Measurements from ENCODE around the gene VANGL2. TPM values are rescaled to one million over a fixed set of nuclear protein-coding genes. Genes with fewer than 3 reads are reported as not detected.

Gene VANGL2
- total and polyA plus RNA-seq, 4 donors = 1.3 to 13.9 (median 2.2) TPM

- ATAC-seq (ENCODE audit: insufficient read depth, low FRiP score) (no peak), DNase-seq (no peak)
- Histone ChIP-seq H3K27ac (ENCODE audit: low read depth in 1 of 2, low read length in 1 of 2) (no peak within 1 kb of the TSS), H3K4me1 (ENCODE audit: control insufficient read depth in 5 of 5, insufficient read depth in 5 of 5, low read length in 5 of 5) (peaks cover 0 to 1% (median 0%) of the 10 kb centered on the region in 5 donors), H3K4me3 (no peak within 1 kb of the TSS), H3K9ac (ENCODE audit: insufficient read depth in 1 of 2, low read length in 2 of 2) (no peak within 1 kb of the TSS), H3K36me3 (ENCODE audit: control insufficient read depth in 4 of 4, insufficient read depth in 4 of 4, low read length in 4 of 4) (no peaks in the 10 kb centered on the region), H3K9me3 (ENCODE audit: control insufficient read depth in 4 of 4, insufficient read depth in 3 of 4, low read length in 3 of 4) (no peaks in the 10 kb centered on the region), H3K27me3 (ENCODE audit: control insufficient read depth in 3 of 3, insufficient read depth in 3 of 3, low read length in 2 of 3) (peaks cover 0 to 10% (median 0%) of the 10 kb centered on the region in 3 donors)
- WGBS, 2 donors = 68 to 73% methylated on average over 15 of the region's 15 CpGs
- no peak for TF ChIP-seq CTCF (IDR thresholded peaks at IDR 0.05; ENCODE audit: control extremely low read depth, extremely low read depth)
Measured at GRCh38 chr1:160366731-160367515, 33.4 kb upstream of the VANGL2 start, which contains the start of gene NHLH1. NHLH1 (plus strand) TSS chr1:160367071; CDS start chr1:160370732, 3,661 bp downstream.

- ATAC-seq (ENCODE audit: insufficient read depth, low FRiP score) (no peak), DNase-seq (no peak)
- H3K9ac ChIP-seq (ENCODE audit: insufficient read depth in 1 of 2, low read length in 2 of 2) = no peak overlapping the region
Measured at GRCh38 chr1:160367516-160367900, 32.9 kb upstream of the VANGL2 start.

GRCh38 chr1:160367934-160368923 lies 32.1 kb upstream of the VANGL2 start:
- no peak for ATAC-seq (ENCODE audit: insufficient read depth, low FRiP score)
- 79 to 85% methylated on average over 4 of the region's 4 CpGs for WGBS, 2 donors
- H3K4me1 ChIP-seq (ENCODE audit: control insufficient read depth in 5 of 5, insufficient read depth in 5 of 5, low read length in 5 of 5) = peaks cover 0 to 1% (median 0%) of the 10 kb centered on the region in 5 donors
- no peak for DNase-seq
- peaks cover 0 to 10% (median 0%) of the 10 kb centered on the region in 3 donors for H3K27me3 ChIP-seq (ENCODE audit: control insufficient read depth in 3 of 3, insufficient read depth in 3 of 3, low read length in 2 of 3)
- no peak overlapping the region for H3K9ac ChIP-seq (ENCODE audit: insufficient read depth in 1 of 2, low read length in 2 of 2)
- H3K36me3 ChIP-seq (ENCODE audit: control insufficient read depth in 4 of 4, insufficient read depth in 4 of 4, low read length in 4 of 4) = no peaks in the 10 kb centered on the region
- no peak overlapping the region for H3K4me3 ChIP-seq
- no peaks in the 10 kb centered on the region for H3K9me3 ChIP-seq (ENCODE audit: control insufficient read depth in 4 of 4, insufficient read depth in 3 of 4, low read length in 3 of 4)
- no peak overlapping the region for H3K27ac ChIP-seq (ENCODE audit: low read depth in 1 of 2, low read length in 1 of 2)
- no peak for TF ChIP-seq CTCF (IDR thresholded peaks at IDR 0.05; ENCODE audit: control extremely low read depth, extremely low read depth)

More at GRCh38 chr1:160367516-160367900, 32.9 kb upstream of the VANGL2 start:
- Histone ChIP-seq H3K27ac (ENCODE audit: low read depth in 1 of 2, low read length in 1 of 2) (no peak overlapping the region), H3K9me3 (ENCODE audit: control insufficient read depth in 4 of 4, insufficient read depth in 3 of 4, low read length in 3 of 4) (no peaks in the 10 kb centered on the region), H3K4me1 (ENCODE audit: control insufficient read depth in 5 of 5, insufficient read depth in 5 of 5, low read length in 5 of 5) (peaks cover 0 to 1% (median 0%) of the 10 kb centered on the region in 5 donors), H3K36me3 (ENCODE audit: control insufficient read depth in 4 of 4, insufficient read depth in 4 of 4, low read length in 4 of 4) (no peaks in the 10 kb centered on the region), H3K27me3 (ENCODE audit: control insufficient read depth in 3 of 3, insufficient read depth in 3 of 3, low read length in 2 of 3) (peaks cover 0 to 10% (median 0%) of the 10 kb centered on the region in 3 donors), H3K4me3 (no peak overlapping the region)
- TF ChIP-seq CTCF (IDR thresholded peaks at IDR 0.05; ENCODE audit: control extremely low read depth, extremely low read depth) = no peak
- 36 to 44% methylated on average over 4 of the region's 4 CpGs for WGBS, 2 donors
